ENCODE results near the gene LPP.

Gene LPP

GRCh38 chr3:188778091-188778852, 624.3 kb downstream of the LPP start:
- no peak for DNase-seq (ENCODE audit: low spot score)

- no peak for DNase-seq (ENCODE audit: low spot score)
Measured at GRCh38 chr3:188779281-188779980, 625.5 kb downstream of the LPP start.

- DNase-seq (ENCODE audit: low spot score) = no peak
Measured at GRCh38 chr3:188780193-188781147, 626.5 kb downstream of the LPP start.

- no peak for DNase-seq (ENCODE audit: low spot score)
Measured at GRCh38 chr3:188782613-188783124, 628.7 kb downstream of the LPP start.

- no peak for DNase-seq (ENCODE audit: low spot score)
Measured at GRCh38 chr3:188786424-188786823, 632.5 kb downstream of the LPP start.

- DNase-seq (ENCODE audit: low spot score) = no peak
Measured at GRCh38 chr3:188788621-188789081, 634.7 kb downstream of the LPP start.

- DNase-seq (ENCODE audit: low spot score) = no peak
Measured at GRCh38 chr3:188789251-188789650, 635.3 kb downstream of the LPP start.

GRCh38 chr3:188791311-188791710, 637.4 kb downstream of the LPP start:
- DNase-seq (ENCODE audit: low spot score) = no peak

- DNase-seq (ENCODE audit: low spot score) = peak; percentile 70
Measured at GRCh38 chr3:188792793-188793192, 638.8 kb downstream of the LPP start.

- DNase-seq (ENCODE audit: low spot score) = no peak
Measured at GRCh38 chr3:188796122-188796631, 642.2 kb downstream of the LPP start.

GRCh38 chr3:188797045-188797444, 643.1 kb downstream of the LPP start:
- DNase-seq (ENCODE audit: low spot score) = no peak

- DNase-seq (ENCODE audit: low spot score) = no peak
Measured at GRCh38 chr3:188798556-188799145, 644.7 kb downstream of the LPP start.

- DNase-seq (ENCODE audit: low spot score) = no peak
Measured at GRCh38 chr3:188801393-188801792, 647.4 kb downstream of the LPP start.

GRCh38 chr3:188802645-188803044, 648.7 kb downstream of the LPP start:
- no peak for DNase-seq (ENCODE audit: low spot score)

- no peak for DNase-seq (ENCODE audit: low spot score)
Measured at GRCh38 chr3:188807006-188807405, 653.0 kb downstream of the LPP start.

- DNase-seq (ENCODE audit: low spot score) = no peak
Measured at GRCh38 chr3:188812198-188812597, 658.2 kb downstream of the LPP start.

- DNase-seq (ENCODE audit: low spot score) = no peak
Measured at GRCh38 chr3:188814581-188814980, 660.6 kb downstream of the LPP start.

GRCh38 chr3:188817103-188817934, 663.4 kb downstream of the LPP start:
- DNase-seq (ENCODE audit: low spot score) = no peak

GRCh38 chr3:188817935-188818269, 663.9 kb downstream of the LPP start:
- DNase-seq (ENCODE audit: low spot score) = no peak

GRCh38 chr3:188818282-188818681, 664.3 kb downstream of the LPP start:
- DNase-seq (ENCODE audit: low spot score) = no peak
